SKM-1 treated with dmso at 0.1 percent for 144 hours (cell line): Measurements from ENCODE around the gene DENND4B.
"Not testable (repeated sequence)": the region's sequence is repeated elsewhere in the genome, so short reads cannot be mapped to it uniquely, and the experiment has no call there.

Experiments used
- DNase-seq: peaks from one replicate; lab custom pipeline; 2025; ENCODE audit not compliant: unreplicated experiment; lab: John Stamatoyannopoulos, UW

The DENND4B gene, protein sequence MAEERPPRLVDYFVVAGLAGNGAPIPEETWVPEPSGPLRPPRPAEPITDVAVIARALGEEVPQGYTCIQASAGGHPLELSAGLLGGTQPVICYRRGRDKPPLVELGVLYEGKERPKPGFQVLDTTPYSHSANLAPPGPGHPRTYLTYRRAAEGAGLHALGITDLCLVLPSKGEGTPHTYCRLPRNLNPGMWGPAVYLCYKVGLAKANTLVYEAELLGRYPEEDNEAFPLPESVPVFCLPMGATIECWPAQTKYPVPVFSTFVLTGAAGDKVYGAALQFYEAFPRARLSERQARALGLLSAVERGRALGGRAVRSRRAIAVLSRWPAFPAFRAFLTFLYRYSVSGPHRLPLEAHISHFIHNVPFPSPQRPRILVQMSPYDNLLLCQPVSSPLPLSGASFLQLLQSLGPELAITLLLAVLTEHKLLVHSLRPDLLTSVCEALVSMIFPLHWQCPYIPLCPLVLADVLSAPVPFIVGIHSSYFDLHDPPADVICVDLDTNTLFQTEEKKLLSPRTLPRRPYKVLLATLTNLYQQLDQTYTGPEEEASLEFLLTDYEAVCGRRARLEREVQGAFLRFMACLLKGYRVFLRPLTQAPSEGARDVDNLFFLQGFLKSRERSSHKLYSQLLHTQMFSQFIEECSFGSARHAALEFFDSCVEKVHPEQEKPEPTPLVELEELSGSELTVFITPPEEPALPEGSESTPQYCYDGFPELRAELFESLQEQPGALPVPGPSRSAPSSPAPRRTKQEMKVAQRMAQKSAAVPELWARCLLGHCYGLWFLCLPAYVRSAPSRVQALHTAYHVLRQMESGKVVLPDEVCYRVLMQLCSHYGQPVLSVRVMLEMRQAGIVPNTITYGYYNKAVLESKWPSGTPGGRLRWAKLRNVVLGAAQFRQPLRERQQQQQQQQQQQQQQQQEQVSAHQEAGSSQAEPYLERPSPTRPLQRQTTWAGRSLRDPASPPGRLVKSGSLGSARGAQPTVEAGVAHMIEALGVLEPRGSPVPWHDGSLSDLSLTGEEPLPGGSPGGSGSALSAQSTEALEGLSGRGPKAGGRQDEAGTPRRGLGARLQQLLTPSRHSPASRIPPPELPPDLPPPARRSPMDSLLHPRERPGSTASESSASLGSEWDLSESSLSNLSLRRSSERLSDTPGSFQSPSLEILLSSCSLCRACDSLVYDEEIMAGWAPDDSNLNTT (N-terminal part only)

DNA sequence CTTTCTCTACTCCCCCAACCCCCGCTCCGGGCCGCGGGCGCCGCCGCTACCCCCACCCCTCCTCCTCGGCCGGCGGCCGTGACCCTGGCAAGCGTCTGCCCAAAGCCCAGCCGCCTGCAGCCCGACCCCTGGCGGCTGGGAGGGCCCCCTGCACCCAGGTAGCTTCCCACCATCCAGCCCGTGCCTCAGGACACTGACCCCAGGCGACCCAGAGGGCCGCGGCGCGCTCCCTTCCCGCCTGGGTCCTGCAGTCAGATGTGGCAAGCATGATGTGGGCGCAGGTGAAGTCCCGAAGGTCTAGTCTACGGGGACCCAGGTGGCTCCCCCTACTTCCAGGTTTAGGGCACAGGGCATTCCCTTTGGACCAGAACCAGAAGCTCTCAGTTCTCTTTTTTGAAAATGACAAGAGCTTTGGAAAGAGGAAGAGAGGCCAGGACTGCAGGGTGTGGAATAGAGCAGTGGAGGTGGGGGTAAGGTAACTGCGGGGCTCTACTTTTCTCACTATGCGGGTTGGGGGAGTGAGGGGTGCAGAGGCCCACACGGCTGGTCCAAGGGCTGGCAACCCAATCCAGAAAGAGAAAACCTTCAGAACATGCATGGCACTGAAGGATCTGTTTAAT is at the start of gene DENND4B:
Gene DENND4B (minus strand): TSS at position 97 of the 620 bp plus-strand sequence. CDS start 2,344 bp downstream, outside the sequence.
- DNase-seq: peak; percentile 97

DNA sequence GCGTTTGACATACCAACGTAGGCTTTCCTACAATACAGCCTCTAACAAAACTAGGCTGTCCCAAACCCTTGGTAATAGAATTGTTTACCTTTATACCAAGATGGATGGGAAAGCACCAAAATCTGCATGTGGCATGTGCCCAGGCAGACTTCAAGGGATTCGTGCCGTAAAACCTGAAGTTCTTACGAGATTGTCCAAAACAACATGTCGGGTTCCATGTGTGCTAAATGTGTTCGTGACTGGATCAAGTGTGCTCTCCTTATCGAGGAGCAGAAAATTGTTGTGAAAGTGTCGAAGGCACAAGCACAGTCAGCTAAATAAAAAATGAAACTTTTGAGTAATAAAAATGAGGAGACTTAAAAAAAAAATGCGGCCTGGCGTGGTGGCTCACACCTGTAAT is 49.1 kb upstream of the DENND4B start:
- DNase-seq: no peak

DNA sequence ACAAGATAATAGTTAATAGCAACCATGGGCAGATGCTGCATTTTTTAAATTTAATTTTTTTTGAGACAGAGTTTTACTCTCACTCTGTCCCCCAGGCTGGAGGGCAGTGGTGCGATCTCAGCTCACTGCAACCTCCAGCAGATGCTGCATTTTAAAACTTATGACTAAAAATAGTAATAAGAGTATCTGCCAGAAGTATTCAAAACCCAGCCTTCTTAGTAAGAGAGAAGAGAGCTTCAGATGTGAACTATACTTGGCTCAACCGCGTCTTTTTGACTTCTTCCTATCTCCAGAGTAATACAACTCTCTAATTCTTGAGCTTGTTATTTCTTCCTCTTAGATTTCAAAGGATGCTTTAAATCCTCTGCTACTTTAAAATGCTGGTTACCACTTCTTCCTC is 48.7 kb upstream of the DENND4B start:
- no peak for DNase-seq

DNA sequence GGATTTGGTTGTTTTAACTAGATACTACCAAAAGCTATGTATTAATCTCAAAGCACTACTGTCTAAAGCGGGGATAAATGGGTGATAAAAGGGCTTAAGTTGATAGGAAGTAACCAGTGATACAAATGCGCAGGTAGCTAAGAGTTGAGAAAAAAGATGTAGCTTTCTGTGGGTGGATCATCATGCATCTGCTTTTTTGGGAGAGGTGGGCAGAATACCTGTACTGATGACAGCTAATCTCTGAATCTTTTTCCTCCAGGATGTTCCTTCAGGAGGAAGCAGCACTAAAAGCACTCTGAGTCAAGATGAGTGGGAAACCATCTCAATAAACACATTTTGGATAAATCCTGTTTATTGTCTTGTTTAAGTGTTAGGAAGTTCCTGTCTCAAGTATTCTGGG is 45.3 kb upstream of the DENND4B start:
- DNase-seq: no peak

DNA sequence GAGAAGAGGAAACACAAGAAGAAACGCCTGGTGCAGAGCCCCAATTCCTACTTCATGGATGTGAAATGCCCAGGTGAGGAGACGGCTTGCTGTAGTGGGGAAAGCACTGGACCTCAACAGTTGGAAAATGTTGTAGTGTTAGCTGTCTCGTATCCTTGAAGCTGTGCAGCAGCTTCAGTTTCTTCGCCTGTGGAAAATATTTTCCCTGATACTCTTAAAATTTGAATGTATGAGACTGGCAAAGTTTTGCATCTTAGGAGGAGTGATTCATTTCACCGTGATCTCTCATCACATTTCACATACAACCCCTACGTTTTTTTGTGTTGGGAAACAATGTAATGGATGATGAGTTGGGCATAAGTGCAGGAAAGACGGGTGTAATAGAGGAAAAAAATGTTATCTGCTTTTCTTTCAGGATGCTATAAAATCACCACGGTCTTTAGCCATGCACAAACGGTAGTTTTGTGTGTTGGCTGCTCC is 44.7 kb upstream of the DENND4B start:
- DNase-seq: no peak

DNA sequence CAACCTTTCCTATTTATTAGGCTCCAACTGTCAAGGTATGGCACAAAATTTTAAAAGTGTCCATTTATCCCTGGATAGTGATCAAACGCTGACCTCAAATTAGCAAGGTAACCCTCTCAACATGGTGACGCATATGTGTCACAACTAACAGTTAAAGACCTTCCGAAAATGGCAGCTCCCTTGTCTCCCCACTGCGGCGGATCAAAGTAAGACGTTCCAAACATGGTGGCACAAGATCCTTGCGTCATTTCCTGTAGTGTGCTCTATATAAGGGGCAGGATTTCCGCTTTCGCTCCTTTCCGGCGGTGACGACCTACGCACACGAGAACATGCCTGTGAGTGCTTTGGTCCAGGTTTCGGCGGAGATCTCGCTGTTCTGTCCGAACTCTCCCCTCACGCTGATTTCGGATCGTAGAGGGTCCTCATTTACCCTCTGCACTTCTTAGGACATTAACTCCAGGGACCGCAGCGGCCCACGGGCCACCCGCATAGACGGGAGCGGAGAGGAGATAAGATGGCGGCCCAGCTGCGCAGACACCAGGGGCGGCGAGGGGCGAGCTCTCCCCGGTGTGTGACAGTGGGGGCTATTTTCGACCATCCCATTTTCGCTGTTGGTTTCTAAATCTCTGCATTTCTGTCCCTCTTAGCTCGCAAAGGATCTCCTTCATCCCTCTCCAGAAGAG is 44.1 kb upstream of the DENND4B start, which contains the start of gene RPS27:
Gene RPS27 (plus strand): TSS at position 295 of the 683 bp plus-strand sequence. CDS start 35 bp downstream, at position 330.
- DNase-seq: peak; percentile 100

DNA sequence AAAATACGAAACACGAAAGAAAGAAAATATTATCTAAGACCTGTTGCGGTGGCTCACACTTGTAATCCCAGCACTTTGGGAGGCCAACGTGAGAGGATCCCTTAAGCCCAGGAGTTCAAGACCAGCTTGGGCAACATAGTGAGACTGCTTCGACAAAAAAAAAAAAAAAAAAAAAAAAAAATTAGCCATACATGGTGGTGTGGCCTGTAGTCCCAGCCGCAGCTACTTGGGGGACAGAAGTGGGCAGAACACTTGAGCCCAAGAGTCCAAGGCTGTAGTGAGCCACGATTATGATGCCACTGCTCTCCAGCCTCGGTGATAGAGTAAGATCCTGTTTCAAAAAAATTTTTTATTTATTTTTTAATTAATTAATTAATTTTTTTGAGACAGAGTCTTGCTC is 41.1 kb upstream of the DENND4B start:
- no peak for DNase-seq

DNA sequence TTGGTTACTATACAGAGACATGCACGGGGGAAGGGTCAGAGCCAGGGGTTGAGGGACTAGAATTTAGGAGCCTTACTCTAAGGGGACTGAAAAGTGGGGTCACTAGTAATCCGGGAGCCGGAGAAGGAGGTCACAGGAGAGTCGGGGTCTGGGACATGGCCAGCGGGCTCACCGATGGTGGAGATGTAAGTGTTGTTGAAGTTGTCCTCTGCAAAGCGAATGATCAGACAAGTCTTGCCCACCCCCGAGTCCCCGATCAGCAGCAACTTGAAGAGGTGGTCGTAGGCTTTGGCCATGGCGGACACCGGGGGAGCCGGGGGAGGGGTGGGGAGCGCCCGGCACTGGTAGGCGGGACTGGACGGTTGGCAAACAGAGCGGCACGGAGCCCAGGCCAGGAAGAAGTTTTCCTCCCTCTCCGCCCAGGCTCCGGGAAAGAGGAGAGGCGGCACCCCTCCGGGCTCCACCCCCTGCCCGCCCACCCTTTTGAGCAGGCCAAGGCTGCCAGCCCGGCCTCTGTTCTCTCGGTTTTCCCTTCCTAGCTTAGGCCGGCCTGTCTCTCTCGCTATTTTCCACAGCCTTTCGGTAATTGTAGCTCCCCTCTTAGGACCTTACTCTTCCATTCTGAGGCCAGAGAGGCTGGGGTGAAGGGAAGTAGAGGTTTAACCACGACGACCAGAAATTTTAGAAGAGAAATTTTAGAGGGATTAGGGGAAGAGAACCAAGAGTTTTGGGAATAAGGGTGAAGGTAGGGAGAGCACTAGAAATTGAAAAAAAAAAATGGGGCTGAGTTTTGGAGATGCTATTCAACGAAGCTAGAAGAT is 39.6 kb upstream of the DENND4B start, which contains the start of gene RAB13:
Gene RAB13 (minus strand): TSS at position 399 of the 821 bp plus-strand sequence. CDS start 103 bp downstream, at position 296.
- DNase-seq: peak; percentile 31

DNA sequence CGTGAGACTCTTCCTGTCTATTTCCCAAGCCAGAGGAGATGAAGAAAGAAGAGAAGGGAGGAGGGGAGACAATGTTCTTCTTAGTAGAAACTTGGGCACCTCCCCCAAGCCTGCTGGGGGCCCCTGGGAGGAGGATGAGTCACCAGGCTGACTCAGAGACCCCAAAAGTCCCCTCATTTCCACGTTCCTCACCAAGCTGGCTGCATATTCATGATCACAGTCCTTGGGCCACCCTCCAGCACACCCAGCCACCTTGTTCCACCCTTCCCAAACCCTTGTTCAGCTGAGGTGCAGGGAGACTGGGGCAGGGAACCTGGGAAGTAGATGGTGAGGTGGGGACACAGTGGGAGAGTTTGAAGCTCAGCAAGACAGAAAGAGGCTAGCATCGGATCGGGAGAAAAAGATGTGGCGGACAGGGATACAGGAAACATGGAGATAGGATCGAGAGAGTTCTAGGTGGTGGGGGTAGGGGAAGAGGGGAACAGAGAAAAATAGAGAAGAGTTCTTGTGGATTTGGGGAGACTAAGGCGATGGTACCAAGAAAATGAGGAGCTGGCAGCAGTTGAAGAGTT is 38.9 kb upstream of the DENND4B start:
- DNase-seq: no peak

DNA sequence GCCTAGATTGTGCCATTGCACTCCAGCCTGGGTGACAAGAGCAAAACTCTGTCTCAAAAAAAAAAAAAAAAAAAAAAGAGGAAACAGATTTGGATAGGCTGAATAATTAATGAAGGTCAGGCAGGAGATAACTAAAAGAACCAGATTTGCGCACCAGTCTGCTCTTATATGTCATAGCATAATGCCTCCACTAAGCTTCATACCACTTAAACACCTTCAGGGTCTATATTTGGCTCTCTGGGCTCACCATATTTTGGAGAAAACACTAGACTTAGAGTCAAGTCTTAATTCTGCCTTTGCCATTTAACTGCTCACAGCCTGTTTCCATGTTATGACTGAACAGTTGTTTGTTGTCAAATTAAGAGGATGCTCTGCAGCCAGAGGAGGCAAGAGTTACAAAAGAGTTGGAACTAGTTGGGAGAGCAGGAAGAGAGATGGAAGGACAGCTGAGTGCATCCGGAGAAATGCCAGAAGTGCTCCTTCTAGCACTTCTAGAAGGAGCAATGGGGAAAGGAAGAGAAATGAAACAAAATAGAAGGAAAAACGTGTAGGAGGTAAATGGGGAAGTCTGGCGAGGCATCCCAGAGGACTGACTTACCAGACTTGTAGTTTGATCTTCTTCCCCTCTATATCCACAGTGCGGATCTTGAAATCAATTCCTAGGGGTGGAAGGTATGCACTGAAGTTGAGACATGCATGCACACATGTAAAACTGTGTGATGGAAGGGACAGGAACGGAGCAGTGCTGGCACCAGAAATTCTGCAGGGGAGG is 37.8 kb upstream of the DENND4B start:
- DNase-seq: no peak

DNA sequence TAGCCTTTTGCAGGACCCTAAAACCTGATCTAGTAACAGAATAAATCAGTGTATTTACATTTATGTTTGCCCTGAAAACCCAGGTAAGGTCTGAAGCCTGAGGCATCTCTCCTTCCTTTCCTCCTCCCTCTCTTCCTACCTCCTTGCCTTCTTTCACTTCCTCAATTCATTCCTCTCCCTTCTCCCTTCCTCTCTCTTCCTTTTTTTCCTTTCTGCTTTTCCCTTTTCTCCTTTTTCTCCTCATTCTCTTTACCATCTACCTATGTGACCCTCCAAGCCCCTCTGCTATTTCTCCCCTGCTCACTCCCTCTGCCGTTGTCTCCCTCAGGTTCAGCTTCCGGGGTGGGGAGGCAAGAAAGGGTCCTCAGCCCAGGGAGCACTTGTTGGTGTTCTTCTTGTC is 35.2 kb upstream of the DENND4B start:
- DNase-seq: not testable (repeated sequence)

DNA sequence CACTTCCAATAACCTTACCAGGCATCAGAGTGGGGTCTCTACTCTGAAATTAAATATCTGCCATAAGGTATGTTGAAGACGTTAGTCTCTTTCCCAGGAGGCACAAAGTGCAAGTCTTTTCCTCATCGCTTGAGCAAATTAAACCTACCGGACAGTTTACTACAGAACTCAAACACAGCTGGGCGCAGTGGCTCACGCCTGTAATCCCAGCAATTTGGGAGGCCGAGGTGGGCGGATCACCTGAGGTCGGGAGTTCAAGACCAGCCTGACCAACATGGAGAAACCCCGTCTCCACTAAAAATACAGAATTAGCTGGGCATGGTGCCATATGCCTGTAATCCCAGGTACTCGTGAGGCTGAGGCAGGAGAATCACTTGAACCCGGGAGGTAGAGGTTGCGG is 32.6 kb upstream of the DENND4B start:
- not testable (repeated sequence) for DNase-seq

DNA sequence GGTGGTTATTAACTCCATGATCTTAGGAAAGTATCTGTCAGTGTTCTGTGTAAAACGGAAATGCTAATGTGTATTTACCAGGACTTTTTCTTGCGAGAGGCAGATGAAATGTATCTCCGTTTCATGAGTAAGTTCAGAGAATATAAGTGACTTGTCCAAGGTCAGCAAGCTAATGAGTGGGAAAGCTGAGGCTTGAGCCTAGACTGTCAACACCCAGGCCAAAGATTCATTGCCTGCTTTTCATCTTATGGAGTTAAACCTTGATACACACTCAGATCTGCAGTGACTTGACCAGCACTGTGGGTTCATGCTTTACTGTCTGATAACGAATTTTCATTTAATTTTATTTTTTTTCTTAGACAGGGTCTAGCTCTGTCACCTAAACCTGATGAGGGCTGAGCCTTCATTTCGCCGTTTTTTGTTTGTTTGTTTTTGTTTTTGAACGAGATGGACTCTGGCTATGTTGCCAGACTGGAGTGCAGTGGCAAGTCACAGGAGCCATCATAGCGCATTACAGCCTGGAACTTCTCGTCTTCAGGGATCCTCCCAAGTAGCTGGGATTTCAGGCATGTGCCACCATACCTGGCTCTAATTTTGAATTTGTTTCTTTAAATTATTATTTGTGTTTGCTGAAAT is 31.9 kb upstream of the DENND4B start:
- no peak for DNase-seq

DNA sequence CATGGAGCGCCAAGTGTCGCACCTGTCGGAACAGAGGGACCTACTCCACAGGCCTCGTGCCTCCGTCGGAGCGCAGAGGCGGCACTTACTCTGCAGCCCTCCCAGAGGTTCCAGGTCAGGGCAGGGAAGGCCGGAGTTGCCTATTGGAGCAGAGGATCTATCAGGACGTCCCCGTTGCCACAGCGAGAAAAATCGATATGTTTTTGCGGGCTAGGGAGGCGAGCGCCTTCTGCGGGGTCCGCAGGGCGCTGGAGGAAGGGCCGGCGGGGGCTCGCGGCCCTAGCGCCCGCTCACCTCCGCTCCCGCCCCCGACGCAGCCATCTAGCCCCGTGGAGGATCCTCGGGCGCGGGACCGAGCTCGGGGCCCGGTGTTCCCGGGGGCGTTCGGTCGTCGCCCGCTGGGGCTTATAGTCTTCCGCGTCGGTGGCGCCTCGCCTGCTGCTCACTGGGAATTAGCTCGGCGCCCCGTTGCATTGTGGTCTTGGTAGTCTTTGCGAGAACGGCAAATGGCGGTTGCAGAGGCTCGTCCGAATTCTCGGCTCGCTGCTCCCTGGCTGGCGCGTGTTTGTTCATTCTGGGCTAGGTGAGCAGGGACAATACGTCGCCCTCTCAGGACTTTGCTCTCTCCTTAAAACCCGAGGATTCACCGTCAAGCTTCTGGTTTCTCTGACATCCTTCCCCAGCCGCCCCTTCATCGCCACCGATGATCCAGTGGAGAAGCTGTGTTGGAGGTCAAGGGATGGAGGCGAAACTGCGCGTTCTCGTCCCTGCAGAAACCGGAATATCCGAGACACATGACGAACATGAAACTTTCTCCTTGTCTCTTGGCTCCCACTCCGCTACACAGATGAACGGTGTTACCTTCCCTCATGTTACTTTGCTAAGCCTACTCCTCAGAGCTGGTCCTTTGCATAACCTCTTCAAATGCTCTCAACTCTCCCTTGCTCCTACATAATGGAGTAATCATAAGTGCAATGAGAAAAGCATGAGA is 31.0 kb upstream of the DENND4B start, which contains the start of gene JTB:
Gene JTB (minus strand): TSS at position 425 of the 991 bp plus-strand sequence. CDS start 422 bp downstream, at position 3.
- peak; percentile 87 for DNase-seq

DNA sequence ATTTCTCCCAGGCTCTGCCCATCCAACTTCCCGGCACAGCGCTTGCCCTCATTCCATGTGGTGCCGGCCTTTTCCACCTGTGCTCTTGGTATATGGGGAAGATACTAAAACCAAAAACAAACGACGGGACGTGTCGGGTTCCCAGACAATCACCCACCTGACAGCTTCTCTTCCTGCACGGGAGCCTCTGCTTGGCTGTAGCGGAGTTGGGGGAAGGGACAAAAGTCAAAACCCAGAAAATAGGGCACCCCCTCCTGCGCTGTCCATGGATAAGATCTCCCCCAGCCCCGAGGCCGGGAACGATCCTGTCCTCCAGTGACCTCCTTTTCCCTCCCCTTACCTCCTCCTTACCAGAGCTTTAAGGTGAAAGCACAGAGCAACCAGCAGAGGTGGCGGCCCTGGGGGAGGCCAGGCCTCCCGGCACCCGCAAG is 30.3 kb upstream of the DENND4B start:
- no peak for DNase-seq

DNA sequence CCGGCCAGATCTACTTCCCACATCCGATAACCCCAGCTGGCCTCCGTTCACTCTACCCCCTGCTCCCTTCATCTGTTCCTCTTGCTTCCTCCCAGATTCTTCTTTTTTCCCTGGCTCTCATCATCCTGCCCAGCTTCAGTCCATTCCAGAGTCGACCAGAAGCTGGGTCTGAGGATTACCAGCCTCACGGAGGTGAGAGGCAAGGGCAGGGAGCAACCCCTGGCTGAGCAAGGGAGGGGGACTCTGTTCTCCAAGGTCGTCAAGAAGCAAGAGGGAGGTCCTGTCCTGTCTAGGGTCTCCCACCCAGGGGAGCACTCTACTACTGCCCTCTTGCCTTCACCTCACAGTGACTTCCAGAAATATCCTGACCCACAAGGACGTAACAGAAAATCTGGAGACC is 27.0 kb upstream of the DENND4B start:
- no peak for DNase-seq
